CD4-positive, alpha-beta T cell treated with Interferon alpha-2 for 1 hour (primary cell): Measurements from ENCODE around the gene ZNF10.

Experiments used
- DNase-seq, 2 donors: peaks; one replicate each; pipeline ENCODE4 v3.0.0-alpha.2; 2020 to 2022

The ZNF10 gene

GRCh38 chr12:133202493-133203343 is 72.3 kb downstream of the ZNF10 start:
- no peak for DNase-seq

DNA sequence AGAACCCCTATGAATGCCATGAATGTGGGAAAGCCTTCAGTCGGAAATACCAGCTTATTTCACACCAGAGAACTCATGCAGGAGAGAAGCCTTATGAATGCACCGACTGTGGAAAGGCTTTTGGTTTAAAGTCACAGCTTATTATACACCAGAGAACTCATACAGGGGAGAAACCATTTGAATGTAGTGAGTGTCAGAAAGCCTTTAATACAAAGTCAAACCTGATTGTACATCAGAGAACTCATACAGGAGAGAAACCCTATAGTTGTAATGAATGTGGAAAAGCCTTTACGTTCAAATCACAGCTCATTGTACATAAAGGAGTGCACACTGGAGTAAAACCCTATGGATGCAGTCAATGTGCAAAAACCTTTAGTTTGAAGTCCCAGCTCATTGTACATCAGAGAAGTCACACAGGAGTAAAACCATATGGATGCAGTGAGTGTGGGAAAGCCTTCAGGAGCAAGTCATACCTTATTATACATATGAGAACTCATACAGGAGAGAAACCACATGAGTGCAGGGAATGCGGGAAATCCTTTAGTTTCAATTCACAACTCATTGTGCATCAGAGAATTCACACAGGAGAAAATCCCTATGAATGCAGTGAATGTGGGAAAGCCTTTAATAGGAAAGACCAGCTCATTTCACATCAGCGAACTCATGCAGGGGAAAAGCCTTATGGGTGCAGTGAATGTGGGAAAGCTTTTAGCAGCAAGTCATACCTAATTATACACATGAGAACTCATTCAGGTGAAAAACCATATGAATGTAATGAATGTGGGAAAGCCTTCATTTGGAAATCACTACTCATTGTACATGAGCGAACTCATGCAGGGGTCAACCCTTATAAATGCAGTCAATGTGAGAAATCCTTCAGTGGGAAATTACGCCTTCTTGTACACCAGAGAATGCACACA is 73.2 kb downstream of the ZNF10 start:
- no peak for DNase-seq

DNA sequence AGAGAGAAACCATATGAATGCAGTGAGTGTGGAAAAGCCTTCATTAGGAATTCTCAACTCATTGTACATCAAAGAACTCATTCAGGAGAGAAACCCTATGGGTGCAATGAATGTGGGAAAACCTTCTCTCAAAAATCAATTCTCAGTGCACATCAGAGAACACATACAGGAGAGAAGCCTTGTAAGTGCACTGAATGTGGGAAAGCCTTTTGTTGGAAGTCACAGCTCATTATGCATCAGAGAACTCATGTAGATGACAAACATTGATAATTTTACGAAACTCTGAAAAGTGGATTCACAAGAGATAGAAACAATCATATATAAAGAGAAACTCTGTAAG is 73.8 kb downstream of the ZNF10 start:
- DNase-seq: no peak

DNA sequence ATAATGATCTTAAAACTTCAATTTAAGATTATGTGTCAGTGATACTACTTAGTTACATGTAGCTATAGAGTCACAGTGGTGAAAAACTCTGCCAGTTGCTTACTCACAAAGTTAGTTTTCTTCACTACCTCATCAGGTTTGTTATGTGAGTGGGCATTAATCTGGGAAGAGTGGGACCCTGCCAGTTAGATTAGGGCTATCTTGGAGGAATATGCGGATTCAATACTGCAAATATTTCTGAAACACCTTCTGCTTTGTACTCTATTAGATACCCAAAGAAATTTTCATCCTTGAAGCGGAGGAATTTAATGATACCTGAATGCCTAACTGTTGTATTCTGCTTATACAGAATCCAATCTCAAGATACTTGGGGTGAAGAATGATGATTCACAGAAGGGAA is 76.0 kb downstream of the ZNF10 start:
- DNase-seq: no peak
